H9 (cell line): ENCODE results near the gene IMMP1L. TPM values are rescaled to one million over a fixed set of nuclear protein-coding genes. Genes with fewer than 3 reads are reported as not detected.

Source experiments
- DNase-seq: peaks from one replicate; pipeline ENCODE4 v3.0.0-alpha.2; 2017
- H2AFZ ChIP-seq: one replicate; pipeline ENCODE4 v1.6.1; 2013; ENCODE audit warnings: mild to moderate bottlenecking, low read length, control low read depth, moderate library complexity
- H2AK5ac ChIP-seq: 2 replicates; pipeline ENCODE4 v1.6.1; 2013; ENCODE audit warnings: low read length, control low read depth, mixed read lengths; ENCODE audit not compliant: insufficient read length
- H2BK120ac ChIP-seq: one replicate; pipeline ENCODE4 v1.6.1; 2013; ENCODE audit warnings: low read depth, mild to moderate bottlenecking, low read length, control low read depth, inconsistent platforms; ENCODE audit not compliant: poor library complexity, severe bottlenecking
- H2BK12ac ChIP-seq: 2 replicates; pipeline ENCODE4 v1.6.1; 2013; ENCODE audit warnings: low read length, control low read depth, mixed read lengths, low read depth; ENCODE audit not compliant: insufficient read length
- H2BK15ac ChIP-seq: 2 replicates; pipeline ENCODE4 v1.6.1; 2013; ENCODE audit warnings: low read depth, low read length, control low read depth
- H2BK20ac ChIP-seq: one replicate; pipeline ENCODE4 v1.6.1; 2013; ENCODE audit warnings: low read depth, mild to moderate bottlenecking, low read length, control low read depth, inconsistent platforms; ENCODE audit not compliant: poor library complexity, severe bottlenecking
- H2BK5ac ChIP-seq: 2 replicates; pipeline ENCODE4 v1.6.1; 2013; ENCODE audit warnings: low read length, control low read depth, mixed read lengths; ENCODE audit not compliant: insufficient read length
- H3K14ac ChIP-seq: 2 replicates; pipeline ENCODE4 v1.6.1; 2013; ENCODE audit warnings: low read length, control low read depth; ENCODE audit not compliant: insufficient read depth
- H3K18ac ChIP-seq: 2 replicates; pipeline ENCODE4 v1.6.1; 2013; ENCODE audit warnings: low read depth, mild to moderate bottlenecking, mixed read lengths, low read length, control low read depth; ENCODE audit not compliant: insufficient read length
- H3K23ac ChIP-seq: 2 replicates; pipeline ENCODE4 v1.6.1; 2013; ENCODE audit warnings: low read length, control low read depth, mixed read lengths, low read depth; ENCODE audit not compliant: insufficient read length
- H3K23me2 ChIP-seq: 2 replicates; pipeline ENCODE4 v1.6.1; 2013; ENCODE audit warnings: low read depth, mild to moderate bottlenecking, mixed read lengths, low read length, control low read depth; ENCODE audit not compliant: insufficient read length, poor library complexity, severe bottlenecking
- H3K27ac ChIP-seq: 2 replicates; pipeline ENCODE4 v1.5.1; 2013; ENCODE audit warnings: low read length, control low read depth, mixed read lengths, low read depth; ENCODE audit not compliant: insufficient read length
- H3K27me3 ChIP-seq: 2 replicates; pipeline ENCODE4 v1.6.1; 2013; ENCODE audit warnings: low read length, control low read depth, inconsistent platforms; ENCODE audit not compliant: insufficient read depth
- H3K4ac ChIP-seq: 2 replicates; pipeline ENCODE4 v1.6.1; 2013; ENCODE audit warnings: low read depth, mild to moderate bottlenecking, control low read depth, inconsistent platforms, low read length, moderate library complexity
- H3K4me1 ChIP-seq: 2 replicates; pipeline ENCODE4 v1.6.1; 2013; ENCODE audit warnings: low read length, control low read depth, inconsistent platforms; ENCODE audit not compliant: insufficient read depth
- H3K4me2 ChIP-seq: 2 replicates; pipeline ENCODE4 v1.6.1; 2013; ENCODE audit warnings: low read length, control low read depth, mixed read lengths; ENCODE audit not compliant: insufficient read length, insufficient read depth
- H3K56ac ChIP-seq: 2 replicates; pipeline ENCODE4 v1.6.1; 2013; ENCODE audit warnings: low read depth, mild to moderate bottlenecking, mixed read lengths, low read length, control low read depth; ENCODE audit not compliant: insufficient read length
- H3K79me1 ChIP-seq: 2 replicates; pipeline ENCODE4 v1.6.1; 2013; ENCODE audit warnings: low read depth, mild to moderate bottlenecking, moderate library complexity, low read length, control low read depth, inconsistent platforms; ENCODE audit not compliant: insufficient read depth, poor library complexity, severe bottlenecking
- H3K79me2 ChIP-seq: 2 replicates; pipeline ENCODE4 v1.6.1; 2013; ENCODE audit warnings: low read length, control low read depth, inconsistent platforms; ENCODE audit not compliant: insufficient read depth
- H3K9ac ChIP-seq: 2 replicates; pipeline ENCODE4 v1.6.1; 2013; ENCODE audit warnings: low read length, control low read depth, mixed read lengths; ENCODE audit not compliant: insufficient read length; ENCODE audit errors: extremely low read depth
- H3K9me3 ChIP-seq: one replicate; pipeline ENCODE4 v1.6.1; 2013; ENCODE audit warnings: low read depth, low read length, inconsistent platforms; ENCODE audit not compliant: control insufficient read depth
- H3T11ph ChIP-seq: one replicate; pipeline ENCODE4 v1.6.1; 2013; ENCODE audit warnings: mild to moderate bottlenecking, low read length, control low read depth, inconsistent platforms
- H4K20me1 ChIP-seq: one replicate; pipeline ENCODE4 v1.6.1; 2013; ENCODE audit not compliant: control insufficient read depth, insufficient read length, insufficient read depth
- H4K5ac ChIP-seq: 2 replicates; pipeline ENCODE4 v1.6.1; 2013; ENCODE audit warnings: low read depth, mild to moderate bottlenecking, mixed read lengths, low read length, control low read depth; ENCODE audit not compliant: insufficient read length
- H4K8ac ChIP-seq: replicated peaks from 2 replicates; pipeline ENCODE4 v1.6.1; 2013; ENCODE audit warnings: low read length, control low read depth, mixed read lengths, low read depth; ENCODE audit not compliant: insufficient read length
- H4K91ac ChIP-seq: 2 replicates; pipeline ENCODE4 v1.6.1; 2013; ENCODE audit warnings: low read depth, mild to moderate bottlenecking, moderate library complexity, mixed read lengths, low read length, control low read depth; ENCODE audit not compliant: insufficient read length
- H3K27ac Mint-ChIP-seq, 3 experiments: 2 replicates in 2 of 3; 3 replicates in 1 of 3; pipeline ENCODE4 v1.8.0; 2020 to 2021; ENCODE audit warnings: mixed read lengths in 3 of 3, mild to moderate bottlenecking in 1 of 3, moderate library complexity in 1 of 3
- H3K27me3 Mint-ChIP-seq: 2 replicates; pipeline ENCODE4 v1.8.0; 2021; ENCODE audit warnings: low read depth, mild to moderate bottlenecking, moderate library complexity, mixed read lengths
- H3K36me3 Mint-ChIP-seq, 3 experiments: 2 replicates in 2 of 3; 3 replicates in 1 of 3; pipeline ENCODE4 v1.8.0; 2020 to 2021; ENCODE audit warnings: low read depth in 3 of 3, mixed read lengths in 3 of 3; ENCODE audit not compliant: insufficient read depth in 1 of 3
- H3K4me1 Mint-ChIP-seq, 2 experiments: 2 replicates each; pipeline ENCODE4 v1.8.0; 2020; ENCODE audit warnings: mixed read lengths in 2 of 2
- H3K4me3 Mint-ChIP-seq, 2 experiments: 2 replicates in 1 of 2; 3 replicates in 1 of 2; pipeline ENCODE4 v1.8.0; 2020 to 2021; ENCODE audit warnings: mild to moderate bottlenecking in 2 of 2, mixed read lengths in 2 of 2, moderate library complexity in 1 of 2
- H3K9me3 Mint-ChIP-seq, 2 experiments: 2 replicates in 1 of 2; 3 replicates in 1 of 2; pipeline ENCODE4 v1.8.0; 2020; ENCODE audit warnings: mild to moderate bottlenecking in 2 of 2, mixed read lengths in 2 of 2, moderate library complexity in 1 of 2
- WGBS: extraction: QIAGEN DNeasy Blood & Tissue Kit; methylation state at CpG from one replicate; pipeline ENCODE4 v1.1.7; 2013; ENCODE audit warnings: missing lambda C conversion rate, low lambda C conversion rate, mixed read lengths; ENCODE audit not compliant: insufficient read length; ENCODE audit errors: extremely low coverage; 5-methylcytosine and 5-hydroxymethylcytosine counted together
- total RNA-seq: library from RNA; stranded (reverse); gene quantifications from 2 replicates; pipeline ENCODE4 v1.2.1, GENCODE V29; 2021
- TF ChIP-seq, protein P1 (sequence below): fragments of 200-600 bp; sonication (generic); conservative IDR thresholded peaks from 3 replicates; pipeline ENCODE4 v1.8.0; 2021; ENCODE audit warnings: antibody characterized with exemption, mild to moderate bottlenecking

Gene IMMP1L
- total RNA-seq, 1 experiment from 2014 or later = 27.0 TPM

DNA sequence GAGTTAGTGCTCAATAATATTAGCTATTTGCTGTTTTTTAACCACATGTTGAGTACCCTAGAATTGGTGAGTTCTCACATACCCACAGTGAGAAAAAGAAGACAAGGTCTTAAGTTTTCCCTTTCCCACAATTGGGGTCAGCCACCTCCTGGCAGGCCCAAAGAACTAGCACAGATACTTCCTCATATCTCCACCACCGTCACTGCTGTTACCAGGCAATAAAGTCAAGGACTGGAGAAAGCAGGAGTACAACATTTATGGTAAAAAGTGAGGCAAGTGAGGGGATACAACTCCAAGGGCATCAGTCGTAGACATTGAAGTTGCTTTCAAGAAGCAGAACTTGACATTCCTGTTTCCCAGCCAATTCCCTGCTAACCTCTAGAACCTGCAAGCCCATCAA, 19.8 kb upstream of the IMMP1L start:
- Histone ChIP-seq H4K91ac (no peak overlapping the region), H3K4ac (no peak overlapping the region), H3K14ac (no peak overlapping the region), H3K27me3 (no peaks in the 10 kb centered on the region), H2BK12ac (no peak overlapping the region), H3K56ac (no peak overlapping the region), H3K23ac (no peak overlapping the region), H4K5ac (no peak overlapping the region), H3K18ac (no peak overlapping the region), H4K20me1 (no peaks in the 10 kb centered on the region), H3K4me1 (no peaks in the 10 kb centered on the region), H2BK5ac (no peak overlapping the region), H2AFZ (no peak overlapping the region), H2AK5ac (no peak overlapping the region), H3T11ph (no peak overlapping the region), H3K79me2 (no peaks in the 10 kb centered on the region), H2BK15ac (no peak overlapping the region), H3K79me1 (no peaks in the 10 kb centered on the region), H3K27ac (no peak overlapping the region), H2BK120ac (no peak overlapping the region), H3K4me2 (no peak overlapping the region), H3K9me3 (no peaks in the 10 kb centered on the region), H3K9ac (no peak overlapping the region), H4K8ac (no peak overlapping the region), H3K23me2 (no peaks in the 10 kb centered on the region), H2BK20ac (no peak overlapping the region)
- H3K27me3 Mint-ChIP-seq = no peaks in the 10 kb centered on the region; the same call in 1 of the 2 replicates
- H3K9me3 Mint-ChIP-seq = no peaks in the 10 kb centered on the region; a peak in 1 of 5 replicates
- no peak overlapping the region for H3K4me3 Mint-ChIP-seq
- WGBS = no CpG with 5 or more reads among the region's 2 CpGs
- H3K4me1 Mint-ChIP-seq = no peaks in the 10 kb centered on the region
- TF ChIP-seq, protein P1, sequence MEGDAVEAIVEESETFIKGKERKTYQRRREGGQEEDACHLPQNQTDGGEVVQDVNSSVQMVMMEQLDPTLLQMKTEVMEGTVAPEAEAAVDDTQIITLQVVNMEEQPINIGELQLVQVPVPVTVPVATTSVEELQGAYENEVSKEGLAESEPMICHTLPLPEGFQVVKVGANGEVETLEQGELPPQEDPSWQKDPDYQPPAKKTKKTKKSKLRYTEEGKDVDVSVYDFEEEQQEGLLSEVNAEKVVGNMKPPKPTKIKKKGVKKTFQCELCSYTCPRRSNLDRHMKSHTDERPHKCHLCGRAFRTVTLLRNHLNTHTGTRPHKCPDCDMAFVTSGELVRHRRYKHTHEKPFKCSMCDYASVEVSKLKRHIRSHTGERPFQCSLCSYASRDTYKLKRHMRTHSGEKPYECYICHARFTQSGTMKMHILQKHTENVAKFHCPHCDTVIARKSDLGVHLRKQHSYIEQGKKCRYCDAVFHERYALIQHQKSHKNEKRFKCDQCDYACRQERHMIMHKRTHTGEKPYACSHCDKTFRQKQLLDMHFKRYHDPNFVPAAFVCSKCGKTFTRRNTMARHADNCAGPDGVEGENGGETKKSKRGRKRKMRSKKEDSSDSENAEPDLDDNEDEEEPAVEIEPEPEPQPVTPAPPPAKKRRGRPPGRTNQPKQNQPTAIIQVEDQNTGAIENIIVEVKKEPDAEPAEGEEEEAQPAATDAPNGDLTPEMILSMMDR = no peak
- H3K36me3 Mint-ChIP-seq = peaks cover 2 to 10% (median 8%) of the 10 kb centered on the region in 3 experiments; a peak in 4 of 7 replicates
- DNase-seq = no peak
- no peak overlapping the region for H3K27ac Mint-ChIP-seq
